Type B pancreatic cell (in vitro differentiated cells): ENCODE results near the gene STK38L. TPM values are rescaled to one million over a fixed set of nuclear protein-coding genes. Genes with fewer than 3 reads are reported as not detected.

ENCODE experiments used
- DNase-seq: peaks from one replicate; pipeline ENCODE4 v3.0.0; 2021; ENCODE audit warnings: mixed read lengths; ENCODE audit not compliant: unreplicated experiment; ENCODE audit errors: extremely low spot score
- H3K27ac Mint-ChIP-seq: 2 replicates; pipeline ENCODE4 v1.8.0; 2021; ENCODE audit warnings: mild to moderate bottlenecking, mixed read lengths
- H3K27me3 Mint-ChIP-seq: 2 replicates; pipeline ENCODE4 v1.8.0; 2021; ENCODE audit warnings: mixed read lengths
- H3K36me3 Mint-ChIP-seq: 2 replicates; pipeline ENCODE4 v1.8.0; 2021; ENCODE audit warnings: mixed read lengths
- H3K4me1 Mint-ChIP-seq: one replicate; pipeline ENCODE4 v1.8.0; 2021; ENCODE audit warnings: mixed read lengths; ENCODE audit not compliant: unreplicated experiment
- H3K4me3 Mint-ChIP-seq: 2 replicates; pipeline ENCODE4 v1.8.0; 2021; ENCODE audit warnings: mild to moderate bottlenecking, mixed read lengths
- H3K9me3 Mint-ChIP-seq: 2 replicates; pipeline ENCODE4 v1.8.0; 2021; ENCODE audit warnings: mixed read lengths
- total RNA-seq: library from RNA; stranded (reverse); gene quantifications from 2 replicates; pipeline ENCODE4 v1.2.1, GENCODE V29; 2021; ENCODE audit warnings: low replicate concordance
- TF ChIP-seq, protein P1 (sequence below): fragments of 200-600 bp; sonication (generic); conservative IDR thresholded peaks from 2 replicates; pipeline ENCODE4 v1.5.0; 2021; ENCODE audit warnings: antibody characterized with exemption, mild to moderate bottlenecking

STK38L gene
- total RNA-seq, 1 donor from 2014 or later: 43.1 TPM

- no peaks in the 10 kb centered on the region for H3K9me3 Mint-ChIP-seq
- H3K4me1 Mint-ChIP-seq: peaks cover 5% of the 10 kb centered on the region
- peaks cover 14% of the 10 kb centered on the region for H3K36me3 Mint-ChIP-seq
- H3K27me3 Mint-ChIP-seq: no peaks in the 10 kb centered on the region
- H3K27ac Mint-ChIP-seq: no peak overlapping the region
- H3K4me3 Mint-ChIP-seq: no peak overlapping the region
- no peak for DNase-seq
- TF ChIP-seq, protein P1, sequence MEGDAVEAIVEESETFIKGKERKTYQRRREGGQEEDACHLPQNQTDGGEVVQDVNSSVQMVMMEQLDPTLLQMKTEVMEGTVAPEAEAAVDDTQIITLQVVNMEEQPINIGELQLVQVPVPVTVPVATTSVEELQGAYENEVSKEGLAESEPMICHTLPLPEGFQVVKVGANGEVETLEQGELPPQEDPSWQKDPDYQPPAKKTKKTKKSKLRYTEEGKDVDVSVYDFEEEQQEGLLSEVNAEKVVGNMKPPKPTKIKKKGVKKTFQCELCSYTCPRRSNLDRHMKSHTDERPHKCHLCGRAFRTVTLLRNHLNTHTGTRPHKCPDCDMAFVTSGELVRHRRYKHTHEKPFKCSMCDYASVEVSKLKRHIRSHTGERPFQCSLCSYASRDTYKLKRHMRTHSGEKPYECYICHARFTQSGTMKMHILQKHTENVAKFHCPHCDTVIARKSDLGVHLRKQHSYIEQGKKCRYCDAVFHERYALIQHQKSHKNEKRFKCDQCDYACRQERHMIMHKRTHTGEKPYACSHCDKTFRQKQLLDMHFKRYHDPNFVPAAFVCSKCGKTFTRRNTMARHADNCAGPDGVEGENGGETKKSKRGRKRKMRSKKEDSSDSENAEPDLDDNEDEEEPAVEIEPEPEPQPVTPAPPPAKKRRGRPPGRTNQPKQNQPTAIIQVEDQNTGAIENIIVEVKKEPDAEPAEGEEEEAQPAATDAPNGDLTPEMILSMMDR: no peak
Observed at GRCh38 chr12:27279826-27280225, 35.7 kb downstream of the STK38L start.

GRCh38 chr12:27280412-27280811 lies 36.3 kb downstream of the STK38L start:
- H3K4me1 Mint-ChIP-seq: peaks cover 6% of the 10 kb centered on the region
- H3K27ac Mint-ChIP-seq: no peak overlapping the region
- DNase-seq: no peak
- H3K36me3 Mint-ChIP-seq: peaks cover 12% of the 10 kb centered on the region
- H3K27me3 Mint-ChIP-seq: no peaks in the 10 kb centered on the region
- H3K9me3 Mint-ChIP-seq: no peaks in the 10 kb centered on the region
- no peak overlapping the region for H3K4me3 Mint-ChIP-seq
- TF ChIP-seq, protein P1: no peak

GRCh38 chr12:27282754-27283153 lies 38.7 kb downstream of the STK38L start:
- Mint-ChIP-seq H3K4me3 (no peak overlapping the region), H3K27ac (no peak overlapping the region), H3K4me1 (peaks cover 6% of the 10 kb centered on the region), H3K36me3 (peaks cover 7% of the 10 kb centered on the region), H3K27me3 (no peaks in the 10 kb centered on the region), H3K9me3 (no peaks in the 10 kb centered on the region)
- TF ChIP-seq, protein P1: no peak
- DNase-seq: no peak

DNA sequence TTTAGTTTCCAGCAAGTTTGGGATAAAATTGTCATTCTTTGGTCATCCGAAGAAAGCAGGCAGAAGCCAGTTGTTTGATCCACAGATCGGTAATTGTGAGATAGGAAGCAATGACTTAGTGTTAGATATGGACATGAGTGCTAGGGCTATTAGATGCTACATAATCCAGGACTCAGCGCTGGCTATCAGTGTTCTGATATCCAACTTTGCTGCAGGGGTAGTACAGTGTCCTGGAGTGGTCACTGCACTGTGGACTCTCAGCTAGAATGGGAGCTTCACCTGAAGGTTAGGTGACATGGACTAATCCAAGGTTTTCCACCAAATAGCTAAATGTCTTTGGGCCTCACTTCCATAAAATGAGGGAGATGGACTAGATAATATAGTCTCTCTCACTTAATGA lies 39.9 kb downstream of the STK38L start:
- no peaks in the 10 kb centered on the region for H3K27me3 Mint-ChIP-seq
- DNase-seq: no peak
- no peaks in the 10 kb centered on the region for H3K9me3 Mint-ChIP-seq
- H3K4me1 Mint-ChIP-seq: peaks cover 6% of the 10 kb centered on the region
- H3K27ac Mint-ChIP-seq: no peak overlapping the region
- H3K4me3 Mint-ChIP-seq: no peak overlapping the region
- TF ChIP-seq, protein P1: no peak
- peaks cover 7% of the 10 kb centered on the region for H3K36me3 Mint-ChIP-seq

DNA sequence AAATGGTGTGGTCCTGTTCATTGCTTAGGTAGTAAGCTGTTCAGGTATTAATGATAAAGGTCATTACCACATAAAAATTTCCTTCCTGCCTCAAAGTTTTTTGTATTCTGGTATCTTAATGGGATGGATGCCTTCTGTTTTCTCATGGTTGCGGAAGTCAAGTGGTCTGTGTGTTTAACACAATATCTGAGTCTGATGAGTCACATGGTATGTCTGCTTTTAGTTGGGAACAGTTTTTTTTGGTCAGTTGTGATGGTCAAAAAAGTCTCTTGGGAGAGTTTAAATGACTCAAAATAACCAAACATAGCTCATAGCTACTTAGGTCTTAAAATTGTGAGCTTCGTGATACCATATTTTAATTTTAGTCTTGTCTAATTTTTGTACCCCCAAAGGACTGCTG lies 40.7 kb downstream of the STK38L start:
- Mint-ChIP-seq H3K27me3 (no peaks in the 10 kb centered on the region), H3K4me3 (no peak overlapping the region), H3K9me3 (no peaks in the 10 kb centered on the region), H3K36me3 (peaks cover 7% of the 10 kb centered on the region), H3K4me1 (peaks cover 6% of the 10 kb centered on the region), H3K27ac (no peak overlapping the region)
- TF ChIP-seq, protein P1: no peak
- DNase-seq: no peak

GRCh38 chr12:27285403-27285802 lies 41.3 kb downstream of the STK38L start:
- peaks cover 6% of the 10 kb centered on the region for H3K36me3 Mint-ChIP-seq
- H3K4me1 Mint-ChIP-seq: peaks cover 6% of the 10 kb centered on the region
- no peak overlapping the region for H3K4me3 Mint-ChIP-seq
- no peak for DNase-seq
- no peaks in the 10 kb centered on the region for H3K27me3 Mint-ChIP-seq
- no peaks in the 10 kb centered on the region for H3K9me3 Mint-ChIP-seq
- TF ChIP-seq, protein P1: no peak
- no peak overlapping the region for H3K27ac Mint-ChIP-seq
